Chondrocyte (in vitro differentiated cells): ENCODE results near the gene MOK. TPM values are rescaled to one million over a fixed set of nuclear protein-coding genes. Genes with fewer than 3 reads are reported as not detected.

ENCODE experiments used
- DNase-seq: peaks from one replicate; pipeline ENCODE4 v3.0.0; 2021; ENCODE audit warnings: mixed read lengths, low spot score
- H3K27ac Mint-ChIP-seq: one replicate; pipeline ENCODE4 v1.8.0; 2021; ENCODE audit warnings: mild to moderate bottlenecking, moderate library complexity, mixed read lengths; ENCODE audit not compliant: unreplicated experiment
- H3K27me3 Mint-ChIP-seq: 2 replicates; pipeline ENCODE4 v1.8.0; 2021; ENCODE audit warnings: low read depth, mixed read lengths
- H3K36me3 Mint-ChIP-seq: 2 replicates; pipeline ENCODE4 v1.8.0; 2021; ENCODE audit warnings: low read depth, mixed read lengths
- H3K4me1 Mint-ChIP-seq: 2 replicates; pipeline ENCODE4 v1.8.0; 2021; ENCODE audit warnings: low read depth, mild to moderate bottlenecking, mixed read lengths
- H3K4me3 Mint-ChIP-seq: one replicate; pipeline ENCODE4 v1.8.0; 2021; ENCODE audit warnings: mild to moderate bottlenecking, moderate library complexity, mixed read lengths; ENCODE audit not compliant: unreplicated experiment
- H3K9me3 Mint-ChIP-seq: 2 replicates; pipeline ENCODE4 v1.8.0; 2021; ENCODE audit warnings: low read depth, mixed read lengths
- total RNA-seq: library from RNA; stranded (reverse); gene quantifications from 3 replicates; pipeline ENCODE4 v1.2.1, GENCODE V29; 2021
- TF ChIP-seq, protein P1 (sequence below): fragments of 200-600 bp; sonication (generic); IDR thresholded peaks from 2 replicates; pipeline ENCODE4 v1.5.0; 2021; ENCODE audit warnings: antibody characterized with exemption, mild to moderate bottlenecking, moderate library complexity

Gene MOK
- total RNA-seq, 1 donor from 2014 or later = 3.8 TPM

DNA sequence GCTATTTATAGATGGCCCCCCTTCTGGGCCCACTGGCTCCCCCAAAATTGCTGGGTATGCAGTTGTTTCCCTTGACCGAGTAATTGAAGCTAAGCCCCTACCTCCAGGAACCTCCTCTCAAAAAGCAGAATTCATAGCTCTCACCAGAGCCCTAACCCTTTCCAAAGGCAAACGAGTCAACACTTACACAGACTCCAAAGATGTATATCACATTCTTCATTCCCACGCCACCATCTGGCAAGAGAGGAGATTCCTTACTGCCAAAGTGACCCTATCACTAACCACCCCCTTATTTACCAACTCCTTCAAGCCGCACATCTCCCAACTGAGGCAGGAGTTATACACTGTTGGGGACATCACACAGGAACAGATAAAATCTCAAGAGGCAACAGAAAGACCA is 66.8 kb downstream of the MOK start:
- no peak overlapping the region for H3K4me3 Mint-ChIP-seq
- H3K27me3 Mint-ChIP-seq = no peaks in the 10 kb centered on the region
- H3K36me3 Mint-ChIP-seq = no peaks in the 10 kb centered on the region
- H3K27ac Mint-ChIP-seq = no peak overlapping the region
- TF ChIP-seq, protein P1, sequence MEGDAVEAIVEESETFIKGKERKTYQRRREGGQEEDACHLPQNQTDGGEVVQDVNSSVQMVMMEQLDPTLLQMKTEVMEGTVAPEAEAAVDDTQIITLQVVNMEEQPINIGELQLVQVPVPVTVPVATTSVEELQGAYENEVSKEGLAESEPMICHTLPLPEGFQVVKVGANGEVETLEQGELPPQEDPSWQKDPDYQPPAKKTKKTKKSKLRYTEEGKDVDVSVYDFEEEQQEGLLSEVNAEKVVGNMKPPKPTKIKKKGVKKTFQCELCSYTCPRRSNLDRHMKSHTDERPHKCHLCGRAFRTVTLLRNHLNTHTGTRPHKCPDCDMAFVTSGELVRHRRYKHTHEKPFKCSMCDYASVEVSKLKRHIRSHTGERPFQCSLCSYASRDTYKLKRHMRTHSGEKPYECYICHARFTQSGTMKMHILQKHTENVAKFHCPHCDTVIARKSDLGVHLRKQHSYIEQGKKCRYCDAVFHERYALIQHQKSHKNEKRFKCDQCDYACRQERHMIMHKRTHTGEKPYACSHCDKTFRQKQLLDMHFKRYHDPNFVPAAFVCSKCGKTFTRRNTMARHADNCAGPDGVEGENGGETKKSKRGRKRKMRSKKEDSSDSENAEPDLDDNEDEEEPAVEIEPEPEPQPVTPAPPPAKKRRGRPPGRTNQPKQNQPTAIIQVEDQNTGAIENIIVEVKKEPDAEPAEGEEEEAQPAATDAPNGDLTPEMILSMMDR = no peak
- no peaks in the 10 kb centered on the region for H3K9me3 Mint-ChIP-seq
- DNase-seq = no peak
- H3K4me1 Mint-ChIP-seq = no peaks in the 10 kb centered on the region

DNA sequence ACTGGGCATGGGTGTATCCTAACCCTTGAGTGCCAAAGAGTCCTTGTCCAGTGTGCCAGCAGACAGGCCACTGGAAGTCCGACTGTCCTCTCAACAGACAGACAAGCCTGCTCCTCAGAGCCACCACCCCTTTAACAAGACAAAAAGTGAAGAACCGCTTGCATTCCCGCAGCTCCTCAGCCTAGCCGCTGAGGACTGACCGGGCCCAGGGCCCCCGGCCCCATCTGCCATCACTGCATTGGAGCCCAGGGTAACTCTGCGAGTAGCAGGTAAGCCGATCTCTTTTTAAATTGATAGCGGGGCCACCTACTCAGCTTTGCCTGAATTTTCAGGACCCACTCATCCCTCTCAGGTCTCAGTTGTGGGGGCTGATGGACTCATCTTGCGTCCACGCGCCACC is 68.9 kb downstream of the MOK start:
- Mint-ChIP-seq H3K9me3 (no peaks in the 10 kb centered on the region), H3K36me3 (peaks cover 2% of the 10 kb centered on the region), H3K27me3 (no peaks in the 10 kb centered on the region), H3K4me3 (no peak overlapping the region), H3K27ac (no peak overlapping the region), H3K4me1 (no peaks in the 10 kb centered on the region)
- TF ChIP-seq, protein P1 = no peak
- peak; percentile 49 for DNase-seq

DNA sequence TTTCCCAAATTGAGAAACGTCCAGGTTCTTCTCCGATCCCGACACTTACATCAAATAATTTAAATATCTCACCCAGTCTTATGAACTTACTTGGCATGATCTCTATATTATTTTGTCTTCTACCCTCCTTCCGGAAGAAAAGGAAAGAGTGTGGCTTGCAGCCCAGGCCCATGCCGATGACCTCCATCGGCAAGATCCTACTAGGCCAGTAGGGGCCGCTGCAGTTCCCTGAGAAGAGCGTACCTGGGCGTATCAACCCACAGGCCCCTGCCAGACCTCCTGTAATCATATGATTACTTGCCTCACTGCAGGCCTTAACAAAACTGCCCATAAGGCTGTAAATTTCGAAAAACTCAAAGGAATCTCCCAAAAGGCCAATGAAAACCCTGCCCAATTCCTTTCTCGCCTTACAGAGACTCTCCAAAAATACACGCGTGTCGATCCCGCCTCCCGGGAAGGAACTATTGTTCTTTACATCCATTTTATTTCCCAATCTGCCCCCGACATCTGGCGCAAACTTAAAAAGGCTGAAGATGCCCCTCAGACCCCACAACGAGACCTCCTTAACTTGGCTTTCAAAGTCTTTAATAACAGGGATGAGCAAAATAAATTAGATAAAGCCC is 69.6 kb downstream of the MOK start:
- no peaks in the 10 kb centered on the region for H3K9me3 Mint-ChIP-seq
- H3K4me3 Mint-ChIP-seq = no peak overlapping the region
- TF ChIP-seq, protein P1 = peak; percentile 91
- H3K27ac Mint-ChIP-seq = no peak overlapping the region
- peak; percentile 60 for DNase-seq
- no peaks in the 10 kb centered on the region for H3K27me3 Mint-ChIP-seq
- H3K36me3 Mint-ChIP-seq = peaks cover 5% of the 10 kb centered on the region
- H3K4me1 Mint-ChIP-seq = no peaks in the 10 kb centered on the region

- H3K4me3 Mint-ChIP-seq = no peak overlapping the region
- H3K9me3 Mint-ChIP-seq = no peaks in the 10 kb centered on the region
- peaks cover 6% of the 10 kb centered on the region for H3K36me3 Mint-ChIP-seq
- no peaks in the 10 kb centered on the region for H3K4me1 Mint-ChIP-seq
- TF ChIP-seq, protein P1 = no peak
- H3K27ac Mint-ChIP-seq = no peak overlapping the region
- DNase-seq = peak; percentile 32
- H3K27me3 Mint-ChIP-seq = no peaks in the 10 kb centered on the region
Observed at GRCh38 chr14:102234331-102235264, 70.4 kb downstream of the MOK start.

- peaks cover 6% of the 10 kb centered on the region for H3K36me3 Mint-ChIP-seq
- TF ChIP-seq, protein P1 = no peak
- H3K27me3 Mint-ChIP-seq = no peaks in the 10 kb centered on the region
- no peak overlapping the region for H3K4me3 Mint-ChIP-seq
- no peaks in the 10 kb centered on the region for H3K9me3 Mint-ChIP-seq
- H3K27ac Mint-ChIP-seq = no peak overlapping the region
- no peaks in the 10 kb centered on the region for H3K4me1 Mint-ChIP-seq
- peak; percentile 71 for DNase-seq
Observed at GRCh38 chr14:102233081-102233480, 71.9 kb downstream of the MOK start.
